Superior temporal gyrus (tissue), 1 donor: ENCODE results near the gene CEP85L.
A peak's percentile ranks its signal among the peaks of the same experiment; 100 is the strongest.

Experiments used
- DNase-seq: peaks from one replicate; pipeline ENCODE4 v3.0.0-alpha.2; 2016; ENCODE audit errors: extremely low spot score

CEP85L gene

GRCh38 chr6:118579786-118580185, 71.6 kb downstream of the CEP85L start:
- no peak for DNase-seq

GRCh38 chr6:118578617-118579016, 72.8 kb downstream of the CEP85L start:
- no peak for DNase-seq

- no peak for DNase-seq
Measured at GRCh38 chr6:118577972-118578371, 73.4 kb downstream of the CEP85L start.

- DNase-seq = no peak
Measured at GRCh38 chr6:118574051-118574865, 77.1 kb downstream of the CEP85L start.

GRCh38 chr6:118571121-118571520, 80.3 kb downstream of the CEP85L start:
- no peak for DNase-seq

- no peak for DNase-seq
Measured at GRCh38 chr6:118569498-118569897, 81.9 kb downstream of the CEP85L start.

- DNase-seq = no peak
Measured at GRCh38 chr6:118567974-118568373, 83.4 kb downstream of the CEP85L start.

- no peak for DNase-seq
Measured at GRCh38 chr6:118565311-118565960, 86.0 kb downstream of the CEP85L start.

- DNase-seq = no peak
Measured at GRCh38 chr6:118562959-118563358, 88.4 kb downstream of the CEP85L start.

GRCh38 chr6:118562248-118562647, 89.1 kb downstream of the CEP85L start:
- no peak for DNase-seq

- no peak for DNase-seq
Measured at GRCh38 chr6:118559659-118560058, 91.7 kb downstream of the CEP85L start.

- no peak for DNase-seq
Measured at GRCh38 chr6:118558464-118559217, 92.8 kb downstream of the CEP85L start.

- no peak for DNase-seq
Measured at GRCh38 chr6:118554698-118555097, 96.7 kb downstream of the CEP85L start.

GRCh38 chr6:118553132-118553531, 98.3 kb downstream of the CEP85L start:
- DNase-seq = no peak

GRCh38 chr6:118551063-118552053, 100.0 kb downstream of the CEP85L start:
- peak; percentile 73 for DNase-seq

- no peak for DNase-seq
Measured at GRCh38 chr6:118548613-118549012, 102.8 kb downstream of the CEP85L start.

- DNase-seq = no peak
Measured at GRCh38 chr6:118548136-118548535, 103.3 kb downstream of the CEP85L start, which contains the start of gene PLN. TSS of gene PLN (plus strand) at chr6:118548296. CDS start at chr6:118558922, 10,626 bp downstream.

- DNase-seq = no peak
Measured at GRCh38 chr6:118546880-118547218, 104.5 kb downstream of the CEP85L start.

- DNase-seq = no peak
Measured at GRCh38 chr6:118546164-118546879, 105.1 kb downstream of the CEP85L start.

- DNase-seq = no peak
Measured at GRCh38 chr6:118544105-118544504, 107.3 kb downstream of the CEP85L start.
